Transverse colon (tissue), 4 donors: ENCODE measurements around the gene DBNDD1.

Experiments used
- CTCF ChIP-seq, 5 experiments: fragments of 200-600 bp in 3 of 5; fragments of 450-650 bp in 2 of 5; sonication (generic) in 3 of 5; IDR thresholded peaks; 1 replicate in 2 of 5; 2 replicates in 3 of 5; pipeline ENCODE4 v1.5.1; 2016 to 2017; ENCODE audit warnings: antibody characterized with exemption in 5 of 5, inconsistent platforms in 3 of 5, mild to moderate bottlenecking in 2 of 5, moderate library complexity in 1 of 5
- EP300 ChIP-seq: sonication (generic); formaldehyde crosslinking; IDR thresholded peaks from one replicate; pipeline ENCODE4 v1.6.1; 2017; ENCODE audit warnings: antibody characterized with exemption, low read depth
- POLR2A ChIP-seq: fragments of 450-650 bp; IDR thresholded peaks from one replicate; pipeline ENCODE4 v1.6.1; 2016; ENCODE audit warnings: antibody characterized with exemption, mild to moderate bottlenecking, moderate library complexity
- POLR2AphosphoS5 ChIP-seq, 3 donors: sonication (generic); formaldehyde crosslinking; IDR thresholded peaks; one replicate each; pipeline ENCODE4 v1.6.1; 2016; ENCODE audit warnings: antibody characterized with exemption in 3 of 3

DNA sequence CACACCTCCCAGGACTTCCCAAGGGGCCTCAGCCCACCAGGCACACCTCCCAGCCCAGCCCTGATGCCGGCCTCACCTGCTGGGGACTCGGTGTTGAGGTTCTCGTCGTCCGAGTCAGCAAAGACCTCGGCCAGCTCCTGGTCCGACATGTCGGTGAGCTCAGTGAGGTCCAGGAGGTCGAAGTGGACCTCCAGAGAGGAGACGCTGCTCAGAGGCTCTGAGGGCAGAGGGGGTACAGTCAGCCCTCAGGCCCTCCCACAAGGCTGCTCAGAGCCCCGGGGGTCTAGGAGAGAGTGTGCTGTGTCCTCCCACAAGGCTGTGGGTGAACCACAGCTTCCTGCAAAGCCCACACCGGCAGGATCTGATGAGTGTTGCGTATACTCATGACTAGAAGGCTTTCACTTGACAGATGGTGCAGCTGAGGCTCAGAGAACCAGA lies 10.5 kb downstream of the DBNDD1 start:
- TF ChIP-seq CTCF (IDR thresholded peaks at IDR 0.05) (no peak), EP300 (no peak), POLR2A (no peak), POLR2AphosphoS5 (IDR thresholded peaks at IDR 0.05) (no peak)
